NCI-H345 (cell line): Measurements from ENCODE around the gene WARS2.
"Not testable (repeated sequence)": the region's sequence is repeated elsewhere in the genome, so short reads cannot be mapped to it uniquely, and the experiment has no call there.

Experiments
- DNase-seq: peaks from one replicate; lab custom pipeline; 2025; lab: John Stamatoyannopoulos, UW

Gene WARS2

GRCh38 chr1:119140177-119141019 lies at the start of gene WARS2:
TSS of gene WARS2 (minus strand) at chr1:119140653. CDS start at chr1:119140644, 9 bp downstream.
- DNase-seq: peak; percentile 100

GRCh38 chr1:119188926-119189325 lies 48.5 kb upstream of the WARS2 start:
- no peak for DNase-seq

- DNase-seq: no peak
These were observed 47.0 kb upstream of the WARS2 start for GRCh38 chr1:119187416-119187815.

GRCh38 chr1:119186471-119186870 lies 46.0 kb upstream of the WARS2 start:
- no peak for DNase-seq

GRCh38 chr1:119184972-119185371 lies 44.5 kb upstream of the WARS2 start:
- no peak for DNase-seq

GRCh38 chr1:119181218-119181617 lies 40.8 kb upstream of the WARS2 start:
- no peak for DNase-seq

- DNase-seq: no peak
These were observed 38.6 kb upstream of the WARS2 start for GRCh38 chr1:119179051-119179450.

GRCh38 chr1:119172927-119173326 lies 32.5 kb upstream of the WARS2 start:
- DNase-seq: not testable (repeated sequence)

- DNase-seq: not testable (repeated sequence)
These were observed 31.0 kb upstream of the WARS2 start for GRCh38 chr1:119171381-119172010.

GRCh38 chr1:119163396-119163795 lies 22.9 kb upstream of the WARS2 start:
- DNase-seq: no peak

GRCh38 chr1:119160866-119161265 lies 20.4 kb upstream of the WARS2 start:
- no peak for DNase-seq

GRCh38 chr1:119160409-119160808 lies 20.0 kb upstream of the WARS2 start:
- DNase-seq: no peak

- DNase-seq: no peak
These were observed 19.5 kb upstream of the WARS2 start for GRCh38 chr1:119159966-119160365.

GRCh38 chr1:119159111-119159510 lies 18.7 kb upstream of the WARS2 start:
- DNase-seq: no peak

GRCh38 chr1:119156761-119157160 lies 16.3 kb upstream of the WARS2 start:
- DNase-seq: not testable (repeated sequence)

GRCh38 chr1:119155069-119155468 lies 14.6 kb upstream of the WARS2 start:
- DNase-seq: not testable (repeated sequence)

- no peak for DNase-seq
These were observed 9.7 kb upstream of the WARS2 start for GRCh38 chr1:119150150-119150549.

- no peak for DNase-seq
These were observed 7.2 kb upstream of the WARS2 start for GRCh38 chr1:119147661-119148090.

GRCh38 chr1:119146466-119146865 lies 6.0 kb upstream of the WARS2 start:
- DNase-seq: no peak

- no peak for DNase-seq
These were observed 4.4 kb upstream of the WARS2 start for GRCh38 chr1:119144813-119145212.

- DNase-seq: no peak
These were observed 3.3 kb upstream of the WARS2 start for GRCh38 chr1:119143706-119144105.

GRCh38 chr1:119141660-119142059 lies 1.2 kb upstream of the WARS2 start:
- no peak for DNase-seq

GRCh38 chr1:119141020-119141424 lies 569 bp upstream of the WARS2 start:
- peak; percentile 27 for DNase-seq

- no peak for DNase-seq
These were observed 636 bp downstream of the WARS2 start for GRCh38 chr1:119139857-119140176.
